WTC11 (cell line): Measurements from ENCODE around the gene TMEM212. TPM values are rescaled to one million over a fixed set of nuclear protein-coding genes. Genes with fewer than 3 reads are reported as not detected.

Experiments used
- ATAC-seq: fragments of 200-7000 bp; cut with Tn5 transposase; 2 replicates; pipeline ENCODE4 v1.10.0; 2021; ENCODE audit warnings: mild to moderate bottlenecking, moderate library complexity
- CTCF ChIA-PET: fragments of 300-600 bp; sonication (Branson Sonifier 250); formaldehyde crosslinking; loops from one replicate; lab custom pipeline; 2021; ENCODE audit warnings: antibody characterized with exemption; lab: Charles Lee
- POLR2A ChIA-PET: fragments of 350-600 bp; sonication (Branson Sonifier 250); formaldehyde crosslinking; loops from one replicate; lab custom pipeline; 2021; ENCODE audit warnings: antibody characterized with exemption; lab: Charles Lee
- DNase-seq: peaks from one replicate; pipeline ENCODE4 v3.0.0; 2021; ENCODE audit warnings: low spot score
- H3K27ac Mint-ChIP-seq: 2 replicates; pipeline ENCODE4 v1.8.0; 2021; ENCODE audit warnings: mixed read lengths
- H3K27me3 Mint-ChIP-seq: 2 replicates; pipeline ENCODE4 v1.8.0; 2021; ENCODE audit warnings: low read depth, mild to moderate bottlenecking, moderate library complexity, mixed read lengths
- H3K36me3 Mint-ChIP-seq: 2 replicates; pipeline ENCODE4 v1.8.0; 2021; ENCODE audit warnings: mixed read lengths
- H3K4me1 Mint-ChIP-seq: 2 replicates; pipeline ENCODE4 v1.8.0; 2022; ENCODE audit warnings: mixed read lengths
- H3K4me3 Mint-ChIP-seq: 2 replicates; pipeline ENCODE4 v1.8.0; 2021; ENCODE audit warnings: mild to moderate bottlenecking, moderate library complexity, mixed read lengths
- H3K9me3 Mint-ChIP-seq: 2 replicates; pipeline ENCODE4 v1.8.0; 2021; ENCODE audit warnings: mixed read lengths
- CBFB ChIP-seq: sonication (generic); formaldehyde crosslinking; IDR thresholded peaks from 2 replicates; pipeline ENCODE4 v1.8.1; 2022; ENCODE audit warnings: mild to moderate bottlenecking, low read depth, missing genetic modification reagents
- CREB1 ChIP-seq: sonication (generic); formaldehyde crosslinking; IDR thresholded peaks from 2 replicates; pipeline ENCODE4 v1.8.0; 2023; ENCODE audit warnings: mild to moderate bottlenecking, missing genetic modification reagents
- CTCF ChIP-seq: fragments of 200-600 bp; IDR thresholded peaks from 2 replicates; pipeline ENCODE4 v1.8.0; 2022; ENCODE audit warnings: antibody characterized with exemption
- ELF4 ChIP-seq: sonication (generic); formaldehyde crosslinking; IDR thresholded peaks from 2 replicates; pipeline ENCODE4 v1.8.1; 2022; ENCODE audit warnings: low read depth, mild to moderate bottlenecking, moderate library complexity, missing genetic modification reagents
- EMX1 ChIP-seq: fragments of 250-450 bp; sonication (Bioruptor Pico); IDR thresholded peaks from 2 replicates; pipeline ENCODE4 v1.8.0; 2021; ENCODE audit warnings: mild to moderate bottlenecking
- IRF2 ChIP-seq: sonication (generic); formaldehyde crosslinking; IDR thresholded peaks from 2 replicates; pipeline ENCODE4 v1.8.0; 2022; ENCODE audit warnings: low read depth, missing genetic modification reagents, borderline replicate concordance
- MXD4 ChIP-seq: fragments of 250-450 bp; sonication (Bioruptor Pico); IDR thresholded peaks from 2 replicates; pipeline ENCODE4 v1.8.0; 2021; ENCODE audit warnings: mild to moderate bottlenecking, moderate library complexity, borderline replicate concordance
- RELA ChIP-seq: sonication (generic); formaldehyde crosslinking; IDR thresholded peaks from 2 replicates; pipeline ENCODE4 v1.8.1; 2022; ENCODE audit warnings: missing genetic modification reagents, mild to moderate bottlenecking, borderline replicate concordance
- RORB ChIP-seq: fragments of 250-450 bp; sonication (Bioruptor Pico); IDR thresholded peaks from 2 replicates; pipeline ENCODE4 v1.9.0; 2021; ENCODE audit warnings: mild to moderate bottlenecking
- SMAD4 ChIP-seq: sonication (generic); formaldehyde crosslinking; IDR thresholded peaks from 2 replicates; pipeline ENCODE4 v1.8.0; 2022; ENCODE audit warnings: mild to moderate bottlenecking, missing genetic modification reagents
- STAT6 ChIP-seq: sonication (generic); formaldehyde crosslinking; conservative IDR thresholded peaks from 2 replicates; pipeline ENCODE4 v1.8.1; 2023; ENCODE audit warnings: mild to moderate bottlenecking, low read depth, missing genetic modification reagents, moderate library complexity
- ZNF121 ChIP-seq: sonication (generic); formaldehyde crosslinking; IDR thresholded peaks from 2 replicates; pipeline ENCODE4 v1.8.0; 2023; ENCODE audit warnings: missing genetic modification reagents
- ZNF232 ChIP-seq: sonication (generic); formaldehyde crosslinking; IDR thresholded peaks from 2 replicates; pipeline ENCODE4 v1.8.0; 2022; ENCODE audit warnings: mild to moderate bottlenecking, missing genetic modification reagents
- ZNF281 ChIP-seq: sonication (generic); formaldehyde crosslinking; IDR thresholded peaks from 2 replicates; pipeline ENCODE4 v1.8.0; 2023; ENCODE audit warnings: mild to moderate bottlenecking, missing genetic modification reagents
- ZSCAN18 ChIP-seq: fragments of 250-450 bp; sonication (Bioruptor Pico); IDR thresholded peaks from 2 replicates; pipeline ENCODE4 v2.1.2; 2022; ENCODE audit warnings: mild to moderate bottlenecking, moderate library complexity
- total RNA-seq: library from RNA; stranded (reverse); gene quantifications from 3 replicates; pipeline ENCODE4 v1.2.3, GENCODE V29; 2021
- TF ChIP-seq, protein P1 (sequence below): sonication (generic); formaldehyde crosslinking; IDR thresholded peaks from 2 replicates; pipeline ENCODE4 v1.8.1; 2023; ENCODE audit warnings: mild to moderate bottlenecking, missing genetic modification reagents

Gene TMEM212
- total RNA-seq, 1 experiment from 2014 or later = not detected

DNA sequence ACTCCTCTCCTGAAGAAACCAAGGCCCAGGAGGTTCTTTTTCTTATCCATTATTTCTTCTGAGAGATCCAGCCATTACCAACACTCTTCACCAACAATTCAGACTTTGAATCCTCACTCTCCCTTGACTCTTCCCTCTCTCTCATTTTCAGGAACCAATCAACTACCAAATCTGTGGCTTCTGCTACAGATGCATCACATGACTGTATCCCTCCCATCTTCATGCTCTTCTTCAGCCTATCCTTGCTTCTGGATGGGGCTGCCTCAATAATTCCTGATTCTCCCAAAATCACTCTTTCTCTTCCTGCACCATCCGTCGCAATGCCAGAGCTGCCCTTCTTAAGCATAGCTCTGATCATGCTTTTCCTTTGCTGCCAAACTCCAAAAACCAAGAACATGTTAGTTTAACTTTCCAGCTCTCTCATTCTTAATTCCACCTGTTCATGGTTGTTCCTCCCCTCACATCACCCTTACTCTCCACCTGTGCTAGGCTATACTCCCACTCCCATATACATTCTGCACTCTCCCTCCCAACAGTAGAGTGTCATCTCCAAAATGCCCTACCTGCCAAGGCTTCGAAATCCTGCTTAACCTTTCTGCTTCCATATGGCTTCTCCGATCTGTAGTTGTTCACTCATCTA is 46.4 kb upstream of the TMEM212 start (continued):
- TF ChIP-seq ZNF281 (CRISPR knock-in tag) = no peak
- TF ChIP-seq SMAD4 (CRISPR knock-in tag) = no peak
- TF ChIP-seq ELF4 = no peak

GRCh38 chr3:171797265-171797679 is 45.9 kb upstream of the TMEM212 start:
- H3K27me3 Mint-ChIP-seq = no peaks in the 10 kb centered on the region
- peaks cover 12% of the 10 kb centered on the region for H3K4me1 Mint-ChIP-seq
- TF ChIP-seq ZNF121 (CRISPR knock-in tag) = no peak
- TF ChIP-seq ZNF232 (CRISPR knock-in tag) = no peak
- TF ChIP-seq EMX1 = no peak
- TF ChIP-seq ZSCAN18 (CRISPR knock-in tag) = no peak
- no peak for TF ChIP-seq CTCF
- TF ChIP-seq, all 79 proteins: peak for 0
- Mint-ChIP-seq H3K36me3 (no peaks in the 10 kb centered on the region), H3K4me3 (no peak overlapping the region), H3K9me3 (peaks cover under 1% of the 10 kb centered on the region; the same call in 1 of the 2 replicates), H3K27ac (no peak overlapping the region)
- DNase-seq (no peak), ATAC-seq (peak; percentile 83)
- CTCF ChIA-PET = interaction anchor here (1.0 kb wide), 1 partner anchor 32 kb away, joined by 3 read pairs; no protein-coding TSS in a partner anchor
- POLR2A ChIA-PET = no interaction called here

DNA sequence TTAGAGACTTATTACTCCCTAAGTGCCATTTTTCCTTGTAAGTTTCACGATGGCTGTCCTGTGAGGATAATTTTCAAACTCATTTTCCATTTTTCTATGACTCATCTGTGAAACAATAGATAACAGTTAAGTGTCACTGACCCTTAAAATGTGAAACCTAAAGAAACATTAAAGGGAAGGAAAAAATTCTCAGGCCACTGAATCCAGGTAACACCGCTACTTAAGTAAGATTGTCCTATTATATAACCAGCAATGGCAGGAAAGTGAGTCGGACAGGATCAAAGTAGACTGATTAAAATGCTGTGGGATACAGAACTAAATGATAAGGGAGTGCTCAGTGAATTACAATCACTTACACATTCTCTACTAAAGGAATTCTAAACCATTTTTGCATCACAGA is 45.3 kb upstream of the TMEM212 start:
- no peak overlapping the region for H3K27ac Mint-ChIP-seq
- CTCF ChIA-PET = interaction anchor here (1.0 kb wide), 1 partner anchor 32 kb away, joined by 3 read pairs; no protein-coding TSS in a partner anchor
- no peaks in the 10 kb centered on the region for H3K27me3 Mint-ChIP-seq
- DNase-seq = no peak
- H3K4me3 Mint-ChIP-seq = no peak overlapping the region
- H3K9me3 Mint-ChIP-seq = no peaks in the 10 kb centered on the region; the same call in 1 of the 2 replicates
- peaks cover 10% of the 10 kb centered on the region for H3K4me1 Mint-ChIP-seq
- no peaks in the 10 kb centered on the region for H3K36me3 Mint-ChIP-seq
- no peak for ATAC-seq
- POLR2A ChIA-PET = no interaction called here
- no peak for TF ChIP-seq STAT6 (CRISPR knock-in tag)
- TF ChIP-seq, protein P1, sequence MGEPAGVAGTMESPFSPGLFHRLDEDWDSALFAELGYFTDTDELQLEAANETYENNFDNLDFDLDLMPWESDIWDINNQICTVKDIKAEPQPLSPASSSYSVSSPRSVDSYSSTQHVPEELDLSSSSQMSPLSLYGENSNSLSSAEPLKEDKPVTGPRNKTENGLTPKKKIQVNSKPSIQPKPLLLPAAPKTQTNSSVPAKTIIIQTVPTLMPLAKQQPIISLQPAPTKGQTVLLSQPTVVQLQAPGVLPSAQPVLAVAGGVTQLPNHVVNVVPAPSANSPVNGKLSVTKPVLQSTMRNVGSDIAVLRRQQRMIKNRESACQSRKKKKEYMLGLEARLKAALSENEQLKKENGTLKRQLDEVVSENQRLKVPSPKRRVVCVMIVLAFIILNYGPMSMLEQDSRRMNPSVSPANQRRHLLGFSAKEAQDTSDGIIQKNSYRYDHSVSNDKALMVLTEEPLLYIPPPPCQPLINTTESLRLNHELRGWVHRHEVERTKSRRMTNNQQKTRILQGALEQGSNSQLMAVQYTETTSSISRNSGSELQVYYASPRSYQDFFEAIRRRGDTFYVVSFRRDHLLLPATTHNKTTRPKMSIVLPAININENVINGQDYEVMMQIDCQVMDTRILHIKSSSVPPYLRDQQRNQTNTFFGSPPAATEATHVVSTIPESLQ (CRISPR knock-in tag) = no peak
- no peak for TF ChIP-seq MXD4 (CRISPR knock-in tag)
- TF ChIP-seq RELA (CRISPR knock-in tag) = no peak
- TF ChIP-seq ZNF281 (CRISPR knock-in tag) = no peak
- TF ChIP-seq CBFB (CRISPR knock-in tag) = no peak
- TF ChIP-seq CTCF = no peak
- no peak for TF ChIP-seq RORB (CRISPR knock-in tag)
- no peak for TF ChIP-seq CREB1 (CRISPR knock-in tag)
- no peak for TF ChIP-seq SMAD4 (CRISPR knock-in tag)
- no peak for TF ChIP-seq ZNF232 (CRISPR knock-in tag)
- no peak for TF ChIP-seq IRF2 (CRISPR knock-in tag)
